ENCODE data around the gene DIP2C.
"Not testable (repeated sequence)": the region's sequence is repeated elsewhere in the genome, so short reads cannot be mapped to it uniquely, and the experiment has no call there.

The DIP2C gene

DNA sequence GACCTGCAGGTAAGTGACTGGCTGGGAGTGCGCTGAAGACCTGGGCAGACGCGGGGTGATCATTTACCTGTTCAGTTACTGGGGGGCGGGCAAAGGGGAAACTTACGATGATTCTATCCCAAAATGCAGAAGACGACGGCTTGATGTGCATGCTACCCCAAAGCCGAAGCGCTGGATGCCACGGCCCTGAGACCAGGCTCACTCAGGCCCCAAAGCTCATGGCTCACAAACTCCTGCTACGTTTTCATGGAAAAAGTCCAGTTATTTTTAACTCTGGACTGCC lies 200.6 kb downstream of the DIP2C start:
- in situ Hi-C loops (cut with MboI; ENCODE audit: low sequenced_read_pairs), result no loop called here

GRCh38 chr10:488081-488932 lies 201.2 kb downstream of the DIP2C start:
- in situ Hi-C loops (cut with MboI; ENCODE audit: low sequenced_read_pairs), result no loop called here

DNA sequence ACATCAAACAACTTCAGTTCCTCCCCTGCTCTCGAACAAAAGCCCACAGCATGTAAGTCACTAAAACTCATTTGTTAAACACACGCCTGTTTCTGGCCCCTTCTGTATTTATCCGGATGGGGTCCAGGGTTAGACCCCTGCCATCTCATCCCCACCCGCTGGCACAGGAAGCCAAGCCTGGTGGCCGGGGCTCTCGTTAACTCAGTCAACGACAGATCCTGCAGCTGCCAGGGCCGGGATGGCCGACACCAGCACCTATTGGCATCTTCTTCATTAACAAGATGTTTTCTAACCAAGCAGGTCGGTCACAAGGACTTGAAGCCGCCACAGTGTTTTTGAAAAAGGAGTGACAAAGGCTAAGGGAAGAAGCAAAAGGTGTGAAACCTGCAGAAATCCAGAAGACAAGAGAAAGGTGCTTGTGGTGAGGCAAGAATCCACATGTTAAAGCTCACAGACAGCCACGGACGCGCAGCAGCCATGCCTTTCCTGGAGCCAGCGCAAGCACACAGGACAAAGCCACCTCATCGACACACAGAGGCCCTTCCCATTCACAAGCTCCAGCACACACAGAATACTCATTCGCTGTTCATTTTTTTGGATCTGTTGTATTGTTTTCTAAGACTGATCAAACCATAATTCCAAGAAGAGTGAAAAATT lies 202.7 kb downstream of the DIP2C start:
- in situ Hi-C loops (cut with MboI; ENCODE audit: low sequenced_read_pairs), result no loop called here

- in situ Hi-C loops (cut with MboI; ENCODE audit: low sequenced_read_pairs), result no loop called here
Measured at GRCh38 chr10:486206-486605, 203.3 kb downstream of the DIP2C start.

DNA sequence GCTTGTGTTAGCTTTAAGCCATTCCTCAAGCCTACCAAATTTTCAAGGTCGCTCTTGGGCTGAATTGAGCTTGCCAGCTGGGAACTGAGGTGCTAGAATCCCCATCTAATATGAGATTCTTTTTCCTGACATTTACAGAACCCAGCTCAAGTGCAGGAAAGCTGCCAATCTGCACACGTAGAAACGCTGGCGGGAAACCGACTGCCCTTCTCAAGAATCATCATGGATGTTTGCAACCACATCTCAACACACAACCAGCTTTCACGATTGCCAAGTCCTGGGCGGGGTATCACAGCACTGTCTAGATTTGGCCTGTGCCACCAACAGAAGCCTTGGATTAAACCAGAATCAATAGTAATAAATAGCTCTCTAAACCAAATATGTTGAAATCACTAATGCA lies 203.7 kb downstream of the DIP2C start:
- in situ Hi-C loops (cut with MboI; ENCODE audit: low sequenced_read_pairs), result no loop called here

DNA sequence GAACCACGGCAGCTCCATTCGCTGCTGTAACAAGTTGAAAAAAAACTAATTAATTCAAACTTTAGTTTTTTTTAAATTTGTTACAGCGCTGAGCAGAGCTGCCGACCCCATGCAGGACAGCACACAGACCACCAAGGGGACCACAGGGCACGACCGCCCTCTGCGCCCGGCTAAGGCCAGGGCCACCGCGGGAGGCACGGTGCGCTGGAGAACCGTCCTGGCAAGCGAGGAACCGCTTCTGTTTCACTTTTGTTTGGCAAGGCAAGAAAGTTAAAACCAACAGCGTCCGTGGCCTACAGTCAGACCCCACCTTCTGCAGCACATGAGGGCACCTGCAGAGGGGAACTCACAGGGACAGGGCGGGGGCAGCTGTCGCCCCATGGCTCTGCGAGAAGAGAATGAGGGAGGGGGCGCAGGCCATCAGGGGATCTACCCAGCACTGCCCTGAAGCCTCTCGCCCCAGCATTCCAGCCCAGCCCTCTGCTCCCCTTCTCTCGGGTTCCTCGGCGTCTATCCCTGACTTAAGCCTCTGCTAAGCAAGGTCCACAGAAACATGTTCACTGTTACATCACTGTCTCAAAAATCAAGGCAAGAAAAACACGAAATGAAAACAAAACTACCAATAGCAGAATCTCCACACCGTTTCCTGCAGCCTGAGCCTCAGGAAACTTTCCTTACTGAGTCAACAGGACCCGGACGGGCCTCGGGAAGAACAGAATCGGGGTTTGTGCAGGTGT lies 204.4 kb downstream of the DIP2C start:
- in situ Hi-C loops (cut with MboI; ENCODE audit: low sequenced_read_pairs), result no loop called here

- in situ Hi-C loops (cut with MboI; ENCODE audit: low sequenced_read_pairs), result no loop called here
Measured at GRCh38 chr10:484441-484924, 205.0 kb downstream of the DIP2C start.

GRCh38 chr10:483261-483660 lies 206.2 kb downstream of the DIP2C start:
- in situ Hi-C loops (cut with MboI; ENCODE audit: low sequenced_read_pairs), result no loop called here

DNA sequence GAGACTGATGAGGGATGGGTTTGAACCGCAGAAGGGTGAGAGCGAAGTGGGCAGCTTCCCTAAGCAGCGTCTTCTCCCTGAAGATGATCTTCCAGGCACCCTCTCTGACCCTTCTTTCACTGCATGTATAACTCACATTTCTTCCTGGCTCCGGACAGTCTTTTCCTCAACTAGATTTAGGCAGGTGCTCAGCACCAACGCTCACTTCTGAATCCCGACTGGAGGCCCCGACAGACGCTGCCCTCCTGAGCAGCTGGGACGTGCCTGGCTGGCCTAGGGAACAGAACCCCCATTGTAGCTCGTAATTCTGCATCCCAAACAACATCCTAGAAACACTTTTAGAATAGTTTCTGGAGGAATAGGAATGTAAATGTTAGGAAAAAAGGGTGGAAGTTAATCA lies 206.6 kb downstream of the DIP2C start:
- in situ Hi-C loops (cut with MboI; ENCODE audit: low sequenced_read_pairs), result no loop called here

GRCh38 chr10:482051-482501 lies 207.4 kb downstream of the DIP2C start:
- in situ Hi-C loops (cut with MboI; ENCODE audit: low sequenced_read_pairs), result no loop called here

GRCh38 chr10:481628-482027 lies 207.8 kb downstream of the DIP2C start:
- in situ Hi-C loops (cut with MboI; ENCODE audit: low sequenced_read_pairs), result no loop called here

DNA sequence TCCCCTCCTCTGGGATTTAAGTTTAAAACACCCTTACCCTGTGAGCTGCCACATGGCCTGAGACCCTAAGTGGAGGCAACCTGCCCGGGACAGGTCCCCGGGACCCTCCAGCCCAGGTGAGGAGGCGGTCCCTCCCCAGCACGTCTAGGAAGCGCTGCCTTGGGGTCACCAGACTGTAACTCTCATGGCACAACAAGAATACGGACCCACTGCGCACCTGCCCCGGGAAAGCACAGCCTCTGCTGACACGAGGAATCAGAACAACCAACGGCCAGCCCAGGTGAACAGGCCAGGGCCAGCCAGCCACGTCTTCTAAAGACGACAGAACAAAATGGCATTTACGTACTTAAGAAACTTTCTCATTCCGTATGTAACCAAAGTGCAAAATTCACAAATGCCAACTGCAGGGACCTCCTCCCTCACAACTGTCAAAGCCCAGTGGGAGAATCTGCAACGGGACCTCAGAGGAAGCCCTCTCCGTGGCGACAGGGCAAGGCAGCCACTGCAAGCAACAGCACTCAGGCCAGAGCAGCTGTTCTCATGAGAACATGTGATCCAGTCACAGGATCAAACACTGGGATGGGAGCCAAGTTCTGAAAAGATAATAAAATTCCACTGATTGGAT lies 208.4 kb downstream of the DIP2C start:
- in situ Hi-C loops (cut with MboI; ENCODE audit: low sequenced_read_pairs), result no loop called here

GRCh38 chr10:480498-480927 lies 209.0 kb downstream of the DIP2C start:
- in situ Hi-C loops (cut with MboI; ENCODE audit: low sequenced_read_pairs), result no loop called here

DNA sequence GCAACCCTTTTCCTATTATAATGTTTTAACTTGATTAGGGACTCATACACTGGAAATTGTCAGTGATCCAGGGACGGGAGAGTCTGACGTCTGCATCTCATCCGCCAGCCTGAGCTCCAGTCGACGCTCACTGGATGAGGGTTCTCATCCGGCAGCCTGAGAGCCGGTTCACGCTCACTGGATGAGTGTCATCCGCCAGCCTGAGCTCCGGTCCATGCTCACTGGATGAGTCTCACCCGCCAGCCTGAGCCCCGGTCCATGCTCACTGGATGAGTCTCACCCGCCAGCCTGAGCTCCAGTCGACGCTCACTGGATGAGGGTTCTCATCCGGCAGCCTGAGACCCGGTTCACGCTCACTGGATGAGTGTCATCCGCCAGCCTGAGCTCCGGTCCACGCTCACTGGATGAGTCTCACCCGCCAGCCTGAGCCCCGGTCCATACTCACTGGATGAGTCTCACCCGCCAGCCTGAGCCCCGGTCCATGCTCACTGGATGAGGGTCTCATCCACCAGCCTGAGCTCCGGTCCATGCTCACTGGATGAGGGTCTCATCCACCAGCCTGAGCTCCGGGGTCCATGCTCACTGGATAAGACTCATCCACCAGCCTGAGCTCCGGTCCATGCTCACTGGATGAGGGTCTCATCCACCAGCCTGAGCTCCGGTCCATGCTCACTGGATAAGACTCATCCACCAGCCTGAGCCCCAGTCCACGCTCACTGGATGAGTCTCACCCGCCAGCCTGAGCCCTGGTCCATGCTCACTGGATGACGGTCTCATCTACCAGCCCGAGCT lies 209.6 kb downstream of the DIP2C start:
- in situ Hi-C loops (cut with MboI; ENCODE audit: low sequenced_read_pairs), result not testable (repeated sequence)

- in situ Hi-C loops (cut with MboI; ENCODE audit: low sequenced_read_pairs), result no loop called here
Measured at GRCh38 chr10:478471-479245, 210.8 kb downstream of the DIP2C start.

DNA sequence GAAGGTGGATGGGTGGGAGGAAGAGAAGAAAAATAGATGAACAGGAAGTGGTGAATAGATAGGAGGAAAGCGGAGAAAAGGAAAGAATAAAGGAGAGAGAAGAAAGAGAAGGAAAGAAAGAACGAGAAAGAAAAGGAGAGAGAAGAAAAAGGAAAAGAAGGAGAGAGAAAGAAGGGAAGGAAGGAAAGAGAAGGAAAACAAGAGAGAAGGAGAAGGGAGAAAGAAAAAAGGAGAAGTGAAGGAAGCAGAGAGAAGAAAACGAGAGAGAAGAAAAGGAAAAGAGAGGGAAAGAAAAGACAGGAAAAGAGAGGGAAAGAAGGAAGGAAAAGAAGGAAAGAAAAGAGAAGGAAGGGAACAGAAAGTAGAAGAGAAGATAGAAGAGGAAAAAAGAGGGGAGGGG lies 211.8 kb downstream of the DIP2C start:
- in situ Hi-C loops (cut with MboI; ENCODE audit: low sequenced_read_pairs), result no loop called here

- in situ Hi-C loops (cut with MboI; ENCODE audit: low sequenced_read_pairs), result no loop called here
Measured at GRCh38 chr10:476455-476780, 213.1 kb downstream of the DIP2C start.

GRCh38 chr10:475709-476454 lies 213.6 kb downstream of the DIP2C start:
- in situ Hi-C loops (cut with MboI; ENCODE audit: low sequenced_read_pairs), result no loop called here

- in situ Hi-C loops (cut with MboI; ENCODE audit: low sequenced_read_pairs), result no loop called here
Measured at GRCh38 chr10:474946-475345, 214.5 kb downstream of the DIP2C start.
